ENCODE results near the gene MUC5B.

Gene MUC5B

DNA sequence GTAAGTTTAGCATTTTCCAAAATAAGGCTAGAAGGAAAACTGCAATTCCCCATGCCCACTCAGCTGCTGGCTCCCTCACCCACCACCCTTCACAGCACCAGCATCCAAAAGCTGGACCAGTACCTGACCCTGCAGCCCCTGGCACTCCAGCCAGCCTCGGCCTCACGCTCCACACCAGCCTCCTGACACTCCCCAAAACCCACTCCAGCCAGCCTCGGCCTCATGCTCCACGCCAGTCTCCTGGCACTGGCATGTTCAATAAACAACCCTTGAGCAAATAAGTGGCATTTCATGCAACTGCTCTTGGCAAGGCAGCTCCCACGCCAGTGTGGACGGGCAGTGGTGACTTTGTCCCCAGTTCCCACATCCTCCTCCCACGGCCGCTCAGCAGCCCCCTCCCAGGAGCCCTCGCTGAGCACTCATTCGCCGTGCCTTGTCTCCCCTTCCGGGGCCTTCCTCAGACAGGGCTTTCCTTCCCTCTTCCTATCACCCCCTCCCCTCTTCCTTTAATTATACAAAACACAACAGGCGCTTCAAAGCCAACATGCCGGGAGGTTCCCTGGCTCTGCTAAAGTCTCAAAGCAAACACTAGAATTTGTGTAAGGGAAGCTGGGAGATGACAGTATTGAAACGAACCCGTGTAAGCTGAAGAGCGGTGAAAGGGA is 79.7 kb downstream of the MUC5B start:
- TF ChIP-seq, protein P1, sequence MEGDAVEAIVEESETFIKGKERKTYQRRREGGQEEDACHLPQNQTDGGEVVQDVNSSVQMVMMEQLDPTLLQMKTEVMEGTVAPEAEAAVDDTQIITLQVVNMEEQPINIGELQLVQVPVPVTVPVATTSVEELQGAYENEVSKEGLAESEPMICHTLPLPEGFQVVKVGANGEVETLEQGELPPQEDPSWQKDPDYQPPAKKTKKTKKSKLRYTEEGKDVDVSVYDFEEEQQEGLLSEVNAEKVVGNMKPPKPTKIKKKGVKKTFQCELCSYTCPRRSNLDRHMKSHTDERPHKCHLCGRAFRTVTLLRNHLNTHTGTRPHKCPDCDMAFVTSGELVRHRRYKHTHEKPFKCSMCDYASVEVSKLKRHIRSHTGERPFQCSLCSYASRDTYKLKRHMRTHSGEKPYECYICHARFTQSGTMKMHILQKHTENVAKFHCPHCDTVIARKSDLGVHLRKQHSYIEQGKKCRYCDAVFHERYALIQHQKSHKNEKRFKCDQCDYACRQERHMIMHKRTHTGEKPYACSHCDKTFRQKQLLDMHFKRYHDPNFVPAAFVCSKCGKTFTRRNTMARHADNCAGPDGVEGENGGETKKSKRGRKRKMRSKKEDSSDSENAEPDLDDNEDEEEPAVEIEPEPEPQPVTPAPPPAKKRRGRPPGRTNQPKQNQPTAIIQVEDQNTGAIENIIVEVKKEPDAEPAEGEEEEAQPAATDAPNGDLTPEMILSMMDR (IDR thresholded peaks at IDR 0.05; ENCODE audit: control extremely low read depth, extremely low read depth, low read depth, missing control alignments): no peak
- ChIA-PET CTCF (interaction anchor here (0.8 kb wide), 1 partner anchor 272 kb away, joined by 3 read pairs; no protein-coding TSS in a partner anchor), POLR2A (no interaction called here)
- no peak for DNase-seq (ENCODE audit: extremely low spot score)

GRCh38 chr11:1303126-1303821 is 80.4 kb downstream of the MUC5B start:
- CTCF ChIA-PET: interaction anchor here (0.8 kb wide), 1 partner anchor 271 kb away, joined by 3 read pairs; no protein-coding TSS in a partner anchor
- no peak for DNase-seq (ENCODE audit: extremely low spot score)
- TF ChIP-seq, protein P1 (IDR thresholded peaks at IDR 0.05; ENCODE audit: control extremely low read depth, extremely low read depth, low read depth, missing control alignments): no peak
- POLR2A ChIA-PET: no interaction called here

DNA sequence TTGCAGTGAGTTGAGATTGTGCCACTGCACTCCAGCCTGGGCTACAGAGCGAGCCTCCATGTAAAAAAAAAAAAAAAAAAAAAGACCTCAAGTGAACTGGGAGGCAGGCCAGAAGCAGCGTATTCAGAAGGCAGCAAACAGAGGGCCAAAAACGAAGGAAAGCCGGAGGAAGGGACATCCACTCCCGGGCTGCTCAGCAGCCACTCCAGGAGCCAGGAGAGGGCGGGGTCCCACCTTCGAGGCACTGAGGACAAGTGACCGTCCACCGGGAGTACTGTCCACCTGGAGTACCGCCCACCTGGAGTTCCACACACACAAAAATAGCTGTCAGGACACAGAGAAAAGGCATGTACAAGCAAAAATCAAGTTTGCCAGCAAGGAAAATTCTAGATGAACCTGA is 81.1 kb downstream of the MUC5B start:
- TF ChIP-seq, protein P1 (IDR thresholded peaks at IDR 0.05; ENCODE audit: control extremely low read depth, extremely low read depth, low read depth, missing control alignments): no peak
- no peak for DNase-seq (ENCODE audit: extremely low spot score)
- CTCF ChIA-PET: no interaction called here
- POLR2A ChIA-PET: no interaction called here

DNA sequence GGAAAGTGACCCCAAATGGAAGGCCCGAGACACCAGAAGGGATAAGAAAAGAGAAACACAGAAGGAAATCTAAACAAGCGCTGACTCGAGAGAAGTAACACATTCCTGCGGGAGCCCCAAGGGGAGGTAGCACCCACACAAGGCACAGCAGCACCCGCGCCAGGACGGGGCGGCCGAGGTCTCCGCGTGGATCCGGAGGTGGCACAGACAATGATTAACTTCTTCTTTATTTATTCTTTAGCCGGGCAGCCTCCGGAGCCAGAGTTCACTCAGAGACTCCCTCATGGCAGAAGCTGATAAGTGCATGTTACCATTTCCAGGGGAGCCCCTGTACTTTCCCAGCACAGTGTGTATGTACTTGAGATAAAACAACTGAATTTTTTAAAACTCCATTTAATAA is 81.5 kb downstream of the MUC5B start:
- CTCF ChIA-PET: no interaction called here
- TF ChIP-seq, protein P1 (IDR thresholded peaks at IDR 0.05; ENCODE audit: control extremely low read depth, extremely low read depth, low read depth, missing control alignments): no peak

GRCh38 chr11:1305063-1305495 is 82.2 kb downstream of the MUC5B start:
- TF ChIP-seq, protein P1 (IDR thresholded peaks at IDR 0.05; ENCODE audit: control extremely low read depth, extremely low read depth, low read depth, missing control alignments): no peak
- CTCF ChIA-PET: no interaction called here
- POLR2A ChIA-PET: no interaction called here
- no peak for DNase-seq (ENCODE audit: extremely low spot score)

More for the DNA sequence above, 81.5 kb downstream of the MUC5B start:
- no peak for DNase-seq (ENCODE audit: extremely low spot score)
- POLR2A ChIA-PET: no interaction called here

DNA sequence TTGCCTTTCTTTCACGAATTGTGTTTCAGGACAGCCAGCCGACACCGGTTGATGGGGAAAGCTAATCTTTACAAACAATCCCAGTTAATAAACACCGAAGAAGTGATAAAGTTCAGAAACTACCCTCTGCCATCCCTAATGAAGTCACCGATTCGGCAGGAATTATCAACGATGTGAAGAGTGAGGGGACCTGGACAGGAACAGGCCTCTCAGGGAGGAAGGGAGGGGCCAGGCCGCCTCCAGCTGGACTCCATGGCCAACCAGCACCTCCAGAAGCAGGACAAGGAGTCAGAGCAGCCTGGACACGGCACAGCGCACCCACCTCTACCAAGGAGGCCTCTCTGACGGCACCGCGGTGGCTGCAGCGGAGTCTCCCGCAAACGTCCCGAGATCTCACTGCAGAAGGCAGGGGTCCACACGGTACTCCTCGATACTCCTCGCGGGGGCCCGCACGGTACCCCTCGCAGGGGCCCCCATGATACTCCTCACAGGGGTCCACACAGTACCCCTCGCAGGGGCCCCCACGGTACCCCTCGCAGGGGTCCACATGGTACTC is 82.7 kb downstream of the MUC5B start:
- TF ChIP-seq, protein P1 (IDR thresholded peaks at IDR 0.05; ENCODE audit: control extremely low read depth, extremely low read depth, low read depth, missing control alignments): no peak
- CTCF ChIA-PET: no interaction called here
- POLR2A ChIA-PET: no interaction called here
- DNase-seq (ENCODE audit: extremely low spot score): no peak

All from GM10248 (cell line).